Measurements from ENCODE around the gene FBLL1.
"Not testable (repeated sequence)": the region's sequence is repeated elsewhere in the genome, so short reads cannot be mapped to it uniquely, and the experiment has no call there.

FBLL1 gene

DNA sequence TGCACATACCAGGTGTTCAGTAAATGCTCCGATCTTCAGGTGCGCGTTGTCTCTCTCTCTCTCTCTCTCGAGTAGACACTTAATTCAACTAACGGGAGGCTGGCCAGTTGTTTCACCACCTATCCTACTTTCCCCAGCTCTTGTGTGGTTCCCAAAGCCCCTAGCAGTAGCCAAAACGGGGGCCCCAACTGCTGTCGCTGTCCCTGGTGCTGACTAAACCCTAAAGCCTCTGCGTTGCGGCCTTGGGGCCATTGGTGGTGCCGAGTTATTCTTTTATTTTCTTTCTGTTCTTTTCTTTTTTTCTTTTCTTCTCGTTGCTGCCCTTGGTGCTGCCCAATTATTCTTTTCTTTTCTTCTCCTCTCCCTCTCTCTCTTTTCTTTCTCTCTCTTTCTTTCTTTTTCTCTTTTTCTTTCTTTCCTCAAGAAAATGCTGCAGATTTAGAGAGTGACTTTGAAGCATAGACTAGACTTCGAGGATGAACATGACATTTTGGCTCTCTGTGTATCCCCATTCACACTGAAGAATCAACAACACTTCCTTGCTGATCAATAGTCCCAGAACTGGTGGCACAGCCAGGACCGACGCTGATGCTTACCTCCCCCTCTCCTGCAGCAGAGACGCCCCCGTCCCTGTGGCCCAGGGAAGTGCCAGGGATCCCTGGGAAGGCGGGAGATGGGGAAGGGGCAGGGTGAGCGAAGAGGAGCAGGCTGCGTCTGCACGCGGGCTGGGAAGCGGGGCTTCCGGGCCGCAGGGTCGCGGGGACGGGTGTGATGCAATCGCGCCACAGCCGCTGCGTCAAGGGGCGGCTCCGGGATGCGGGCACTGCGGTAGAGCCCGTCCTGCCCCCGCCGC lies at the start of gene FBLL1:
TSS of gene FBLL1 (plus strand) at position 785 of the 853 bp plus-strand sequence. CDS start 200 bp downstream, outside the sequence.
- DNase-seq = peak in 1 of 2 experiments; percentile 13

DNA sequence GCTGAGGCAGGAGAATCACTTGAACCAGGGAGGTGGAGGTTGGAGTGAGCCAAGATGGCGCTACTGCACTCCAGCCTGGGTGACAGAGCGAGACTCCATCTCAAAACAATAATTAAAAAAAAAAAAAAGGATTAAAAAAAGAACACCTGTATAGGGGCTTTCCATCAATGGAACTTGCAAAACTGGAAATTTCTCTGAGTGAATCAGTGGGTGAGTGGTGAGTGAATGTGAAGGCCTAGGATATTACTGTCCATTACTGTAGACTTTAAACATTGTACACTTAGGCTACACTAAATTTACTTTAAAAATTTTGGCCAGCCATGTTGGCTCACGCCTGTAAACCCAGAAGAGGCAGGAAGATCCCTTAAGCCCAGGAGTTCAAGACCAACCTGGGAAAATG lies 48.5 kb upstream of the FBLL1 start:
- no peak for DNase-seq

GRCh38 chr5:168481330-168481788 lies 47.7 kb upstream of the FBLL1 start:
- no peak for DNase-seq

DNA sequence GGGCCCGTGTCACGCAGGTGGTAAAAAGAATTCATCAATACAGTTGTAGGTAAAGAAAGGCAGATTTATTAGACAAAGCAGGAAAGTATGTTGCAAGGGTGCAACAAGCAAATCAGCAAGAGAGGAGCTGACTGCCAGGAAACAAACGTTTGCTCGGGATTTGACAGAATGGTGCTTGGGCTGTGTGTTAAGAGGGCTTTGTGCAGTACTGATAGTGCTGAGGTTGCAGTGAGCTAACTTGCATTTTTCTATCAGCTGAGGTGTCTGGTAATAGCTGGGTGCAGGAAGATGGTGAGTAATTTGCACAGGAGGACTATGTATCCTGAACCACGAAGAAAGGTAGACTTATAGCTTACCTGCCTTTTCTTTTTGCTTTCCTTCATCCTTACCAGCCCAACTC lies 46.7 kb upstream of the FBLL1 start:
- no peak for DNase-seq

DNA sequence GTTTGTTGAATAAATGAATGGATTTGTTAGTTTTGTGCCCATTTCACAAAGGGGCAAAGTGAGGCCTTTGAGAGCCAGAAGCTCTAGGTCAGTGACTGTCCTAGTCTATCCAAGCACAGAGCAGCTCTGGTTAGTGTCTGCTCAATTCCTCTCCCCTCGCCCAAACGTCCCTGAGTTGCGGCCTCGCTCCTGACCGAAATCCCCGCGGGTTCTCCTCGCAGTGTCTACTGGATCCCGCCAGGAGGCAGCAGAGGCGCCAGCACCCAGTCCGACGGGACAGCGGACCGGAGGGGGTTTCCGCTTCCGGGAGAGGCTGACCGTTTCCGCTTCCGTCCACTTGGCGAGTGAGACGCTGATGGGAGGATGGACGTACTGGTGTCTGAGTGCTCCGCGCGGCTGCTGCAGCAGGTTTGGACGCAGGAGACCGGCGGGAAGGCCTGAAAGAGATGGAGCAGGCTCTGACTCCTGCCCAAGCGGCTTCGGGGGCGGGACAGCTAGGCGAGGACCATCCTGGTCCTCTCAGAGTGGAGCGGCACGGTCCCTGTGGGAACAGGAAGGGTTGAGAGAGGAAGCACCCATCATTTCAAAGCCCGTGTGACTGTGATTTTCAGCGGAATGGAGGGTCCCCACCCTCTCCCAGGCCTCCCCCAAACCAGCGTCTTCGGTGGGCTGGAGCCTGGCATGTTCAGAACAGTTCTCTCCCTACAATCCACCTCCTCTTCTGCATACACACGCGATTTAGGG lies 42.8 kb upstream of the FBLL1 start, which contains the start of gene RARS1:
TSS of gene RARS1 (plus strand) at position 336 of the 744 bp plus-strand sequence. CDS start at position 364, 28 bp downstream.
- peak; percentile 85 to 92 for DNase-seq

DNA sequence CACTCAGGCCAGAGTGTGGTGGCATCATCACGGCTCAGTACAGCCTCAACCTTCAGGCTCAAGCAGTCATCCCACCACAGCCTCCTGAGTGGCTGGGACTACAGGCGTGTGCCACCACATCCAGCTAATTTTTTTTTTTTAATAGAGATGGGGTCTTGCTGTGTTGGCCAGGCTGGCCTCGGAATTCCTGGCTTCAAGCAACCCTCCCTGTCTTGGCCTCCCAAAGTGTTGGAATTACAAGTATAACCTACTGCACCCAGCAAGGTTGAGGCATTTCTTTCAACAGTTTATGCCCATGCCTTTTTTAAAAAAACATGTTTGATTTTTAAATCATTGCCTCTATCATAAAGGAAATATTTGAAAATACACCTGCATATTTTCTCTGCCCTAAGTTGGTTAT lies 40.0 kb upstream of the FBLL1 start:
- no peak for DNase-seq

DNA sequence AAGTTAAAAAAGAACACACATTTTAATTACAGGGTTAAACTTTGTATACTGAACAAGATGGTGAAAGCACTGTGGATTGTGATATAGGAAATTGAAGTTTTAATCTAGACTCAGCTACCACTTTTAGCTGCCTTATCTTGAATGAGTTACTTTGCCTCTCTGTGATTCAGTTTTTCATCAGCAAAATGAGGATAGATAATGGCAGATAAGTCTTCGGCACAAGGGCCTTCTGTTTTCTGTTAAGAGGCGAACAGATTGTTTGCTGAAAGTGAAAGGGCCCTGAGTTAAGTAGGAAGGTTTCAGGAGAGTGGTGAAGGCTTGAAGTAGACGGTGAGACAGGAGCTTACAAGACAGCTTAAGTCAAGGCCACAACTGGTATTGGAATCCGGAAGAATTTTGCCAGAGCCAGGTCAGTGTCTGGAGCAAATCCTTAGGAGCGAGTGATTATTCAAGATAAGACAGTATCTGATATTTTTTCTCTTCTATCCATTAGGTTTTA lies 35.0 kb upstream of the FBLL1 start:
- DNase-seq = no peak

GRCh38 chr5:168502563-168503237 lies 26.4 kb upstream of the FBLL1 start:
- DNase-seq = no peak

- no peak for DNase-seq
These were observed 15.2 kb upstream of the FBLL1 start for GRCh38 chr5:168513861-168514428.

- no peak for DNase-seq
These were observed 3.2 kb upstream of the FBLL1 start for GRCh38 chr5:168525856-168526255.

DNA sequence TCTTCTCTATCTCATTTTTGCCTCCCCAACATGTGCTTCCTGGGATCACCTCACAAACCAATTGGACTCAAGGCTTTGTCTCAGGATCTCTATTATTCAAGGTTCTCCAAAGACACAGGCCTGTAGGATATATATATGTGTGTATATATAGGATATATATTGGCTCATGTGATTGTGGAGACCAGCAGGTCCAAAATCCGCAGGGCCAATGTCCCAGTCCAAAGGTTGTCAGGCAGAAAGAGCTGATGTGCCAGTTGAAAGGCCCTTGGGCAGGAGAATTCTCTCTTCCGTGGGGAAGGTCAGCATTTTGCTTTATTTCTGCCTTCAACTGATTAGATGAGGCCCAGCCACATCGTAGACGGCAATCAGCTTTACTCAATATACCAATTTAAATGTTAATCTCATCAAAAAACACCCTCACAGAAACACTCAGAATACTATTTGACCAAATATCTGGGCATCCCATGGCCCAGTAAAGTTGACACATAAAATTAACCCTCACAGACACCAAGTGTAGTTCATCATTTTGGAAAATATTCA lies 1.3 kb upstream of the FBLL1 start:
- DNase-seq = no peak

DNA sequence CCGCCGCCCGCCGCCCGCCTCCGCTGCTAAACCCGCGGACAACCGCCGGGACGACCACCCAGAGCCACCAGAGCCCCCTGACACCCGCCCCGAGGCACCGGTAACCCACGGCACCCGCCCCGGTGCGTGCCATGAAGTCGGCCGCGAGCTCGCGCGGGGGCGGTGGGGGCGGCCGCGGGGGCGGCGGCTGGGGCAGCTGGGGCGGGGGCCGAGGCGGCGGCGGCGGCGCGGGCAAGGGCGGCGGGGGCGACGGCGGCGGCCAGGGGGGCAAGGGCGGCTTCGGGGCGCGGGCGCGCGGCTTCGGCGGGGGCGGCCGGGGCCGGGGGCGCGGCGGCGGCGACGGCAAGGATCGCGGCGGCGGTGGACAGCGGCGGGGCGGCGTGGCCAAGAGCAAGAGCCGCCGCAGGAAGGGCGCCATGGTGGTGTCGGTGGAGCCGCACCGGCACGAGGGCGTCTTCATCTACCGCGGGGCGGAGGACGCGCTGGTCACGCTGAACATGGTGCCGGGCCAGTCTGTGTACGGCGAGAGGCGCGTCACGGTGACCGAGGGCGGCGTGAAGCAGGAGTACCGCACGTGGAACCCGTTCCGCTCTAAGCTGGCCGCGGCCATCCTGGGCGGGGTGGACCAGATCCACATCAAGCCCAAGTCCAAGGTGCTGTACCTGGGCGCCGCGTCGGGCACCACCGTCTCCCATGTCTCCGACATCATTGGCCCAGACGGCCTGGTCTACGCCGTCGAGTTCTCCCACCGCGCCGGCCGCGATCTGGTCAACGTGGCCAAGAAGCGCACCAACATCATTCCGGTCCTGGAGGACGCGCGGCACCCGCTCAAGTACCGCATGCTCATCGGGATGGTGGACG lies 499 bp downstream of the FBLL1 start:
- no peak for DNase-seq

DNA sequence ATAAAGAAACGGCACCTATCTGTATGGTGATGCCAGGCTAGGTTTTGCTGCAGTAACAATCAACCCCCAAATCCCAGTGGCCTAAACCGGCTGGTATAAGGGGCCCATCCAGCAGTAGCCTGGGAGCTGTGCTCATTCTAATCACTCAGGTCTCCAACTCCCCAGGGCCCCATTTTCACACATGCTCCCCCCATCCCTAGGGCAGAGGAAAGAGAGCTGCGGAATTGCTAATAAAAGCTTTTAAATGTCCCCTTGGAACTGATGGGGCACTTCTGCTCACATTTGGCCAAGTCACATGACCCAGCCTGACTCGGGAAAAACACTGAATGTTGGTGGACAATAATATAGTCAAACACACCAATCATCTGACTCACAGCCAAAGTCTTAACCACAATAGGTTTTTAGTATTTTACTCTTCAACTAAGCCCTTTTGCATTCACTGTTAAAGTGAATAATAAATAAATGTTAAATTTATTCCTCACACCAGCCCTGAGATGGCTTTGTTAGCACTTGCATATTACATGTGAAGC lies 1.6 kb downstream of the FBLL1 start:
- no peak for DNase-seq

GRCh38 chr5:168531191-168531590 lies 2.1 kb downstream of the FBLL1 start:
- DNase-seq = no peak

DNA sequence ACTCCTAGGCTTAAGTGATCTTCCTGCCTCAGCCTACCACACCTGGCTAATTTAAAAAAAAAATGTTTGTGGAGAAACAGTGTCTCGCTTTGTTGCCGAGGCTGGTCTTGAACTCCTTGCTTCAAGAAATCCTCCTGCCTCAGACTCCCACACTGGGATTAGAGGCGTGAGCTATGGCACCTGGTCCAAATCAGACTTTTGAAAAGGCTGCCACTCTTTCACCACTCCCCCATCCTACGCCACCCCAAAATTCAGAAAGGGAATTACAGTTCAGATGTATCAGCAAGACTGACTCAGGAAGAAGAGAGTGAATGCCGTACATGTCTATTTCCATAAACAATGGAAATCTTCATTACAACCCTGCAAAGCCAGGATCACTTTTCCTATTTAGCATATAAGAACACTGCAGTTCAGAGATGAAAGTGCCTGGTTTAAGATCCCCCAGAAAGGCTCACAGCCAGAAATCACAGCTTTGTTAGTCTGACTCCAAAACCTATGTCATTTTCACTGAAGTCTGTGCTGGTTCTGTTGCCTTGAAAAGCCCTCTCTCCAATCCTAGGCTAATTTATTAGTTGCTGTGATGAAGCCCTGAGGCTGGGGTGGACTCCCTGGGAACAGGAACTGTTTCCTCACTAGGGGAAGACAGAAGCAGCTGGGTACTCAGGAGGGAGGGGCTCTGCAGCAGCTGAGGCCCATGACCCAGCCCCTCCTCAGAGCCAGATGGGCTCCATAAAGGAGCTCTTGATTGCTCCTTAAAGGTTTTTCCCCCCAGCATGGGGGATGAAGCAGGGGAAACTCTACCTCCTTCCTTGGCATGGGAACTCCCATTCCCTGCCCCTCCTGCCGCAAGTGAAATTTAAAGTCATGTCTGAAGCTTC lies 3.1 kb downstream of the FBLL1 start:
- no peak for DNase-seq

- not testable (repeated sequence) for DNase-seq
These were observed 5.2 kb downstream of the FBLL1 start for GRCh38 chr5:168534351-168534750.

GRCh38 chr5:168537176-168537575 lies 8.1 kb downstream of the FBLL1 start:
- DNase-seq = no peak

GRCh38 chr5:168549554-168549953 lies 20.4 kb downstream of the FBLL1 start:
- no peak for DNase-seq

DNA sequence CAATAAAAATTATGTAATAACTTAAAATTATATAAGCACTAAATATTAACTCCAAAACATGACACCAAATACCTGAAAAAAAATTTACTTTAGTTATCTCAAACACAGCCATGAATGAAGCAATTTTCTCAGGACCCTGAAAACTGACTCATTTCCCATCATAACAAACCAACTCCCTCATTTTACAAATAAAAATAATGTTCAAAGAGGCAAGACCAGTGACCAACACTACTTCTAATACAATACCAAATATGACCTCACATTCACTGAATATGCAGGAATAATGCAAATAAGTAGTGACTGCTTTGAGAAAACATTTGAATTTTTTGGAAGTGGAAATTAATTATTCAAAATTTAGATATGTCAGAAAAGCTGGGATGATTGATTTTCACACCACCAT lies 21.6 kb downstream of the FBLL1 start:
- no peak for DNase-seq

GRCh38 chr5:168552146-168552545 lies 23.0 kb downstream of the FBLL1 start:
- DNase-seq = no peak

Data from Kasumi-1 (cell line).